Endothelial cell of umbilical vein (primary cell): ENCODE results near the gene SMAD5. TPM values are rescaled to one million over a fixed set of nuclear protein-coding genes. Genes with fewer than 3 reads are reported as not detected.

Experiments used
- BruUV-seq: library from RNA; stranded (reverse); fragments of 400-500 nt; replicated peaks from 2 replicates; lab custom pipeline; 2021; lab: Mats Ljungman, UMichigan
- CTCF ChIA-PET: fragments of 300-600, 350-600 bp; sonication (Branson Sonifier 250); formaldehyde crosslinking; loops from one replicate; lab custom pipeline; 2021; ENCODE audit warnings: antibody characterized with exemption, inconsistent platforms; lab: Charles Lee
- POLR2A ChIA-PET: fragments of 300-600, 350-600 bp; sonication (Branson Sonifier 250); formaldehyde crosslinking; loops from one replicate; lab custom pipeline; 2021; ENCODE audit warnings: antibody characterized with exemption, inconsistent platforms; lab: Charles Lee
- DNase-seq: peaks from one replicate; pipeline ENCODE4 v3.0.0-alpha.2; 2011; ENCODE audit warnings: low read depth, low spot score
- FAIRE-seq: peaks from 2 replicates; lab custom pipeline; 2011; peaks lifted over from hg19 to GRCh38; lab: Jason Lieb, UNC
- H2AFZ ChIP-seq: 2 replicates; pipeline ENCODE4 v1.6.0; 2012; ENCODE audit warnings: low read depth, low read length, control low read depth, inconsistent platforms
- H3K27ac ChIP-seq: 2 replicates; pipeline ENCODE4 v1.5.1; 2011; ENCODE audit warnings: low read depth, mild to moderate bottlenecking, control low read depth, low read length, moderate library complexity; ENCODE audit not compliant: insufficient read depth
- H3K27me3 ChIP-seq, 2 experiments: 2 replicates each; pipeline versions ENCODE4 v1.6.0 to v1.6.1; 2011; ENCODE audit warnings: low read length in 2 of 2, mixed read lengths in 1 of 2; ENCODE audit not compliant: control insufficient read depth in 2 of 2, insufficient read depth in 2 of 2
- H3K36me3 ChIP-seq, 2 experiments: 2 replicates in 1 of 2; 3 replicates in 1 of 2; pipeline ENCODE4 v1.5.1; 2011; ENCODE audit warnings: low read length in 2 of 2, mild to moderate bottlenecking in 1 of 2, moderate library complexity in 1 of 2; ENCODE audit not compliant: control insufficient read depth in 2 of 2, insufficient read depth in 2 of 2; ENCODE audit errors: extremely low read depth in 1 of 2
- H3K4me1 ChIP-seq: 3 replicates; pipeline ENCODE4 v1.5.1; 2011; ENCODE audit warnings: mild to moderate bottlenecking, low read length; ENCODE audit not compliant: control insufficient read depth, insufficient read depth; ENCODE audit errors: extremely low read depth
- H3K4me2 ChIP-seq: 2 replicates; pipeline ENCODE4 v1.6.1; 2011; ENCODE audit warnings: low read length, control low read depth, mixed read lengths; ENCODE audit not compliant: insufficient read depth
- H3K4me3 ChIP-seq, 3 experiments: fragments of 200-600 bp in 1 of 3; sonication (generic), shearing (Covaris generic) in 1 of 3; replicated peaks in 1 of 3; 2 replicates each; pipeline ENCODE4 v1.5.1; 2011 to 2016; ENCODE audit warnings: control low read depth in 3 of 3, low read length in 3 of 3, mild to moderate bottlenecking in 2 of 3, inconsistent platforms in 1 of 3, low read depth in 1 of 3, moderate library complexity in 1 of 3; ENCODE audit not compliant: insufficient read depth in 1 of 3
- H3K79me2 ChIP-seq: 2 replicates; pipeline ENCODE4 v1.6.0; 2012; ENCODE audit warnings: low read length, inconsistent platforms; ENCODE audit not compliant: control insufficient read depth, insufficient read depth
- H3K9ac ChIP-seq: replicated peaks from 2 replicates; pipeline ENCODE3; 2011; ENCODE audit warnings: low read length, control low read depth; ENCODE audit not compliant: insufficient read depth; ENCODE audit errors: extremely low read depth
- H3K9me1 ChIP-seq: replicated peaks from 3 replicates; pipeline ENCODE4 v1.6.0; 2011; ENCODE audit warnings: mild to moderate bottlenecking, low read length; ENCODE audit not compliant: control insufficient read depth, insufficient read depth; ENCODE audit errors: extremely low read depth
- H3K9me3 ChIP-seq: replicated peaks from 2 replicates; pipeline ENCODE4 v1.5.1; 2012; ENCODE audit warnings: low read length, inconsistent platforms; ENCODE audit not compliant: control insufficient read depth, insufficient read depth
- H4K20me1 ChIP-seq: replicated peaks from 2 replicates; pipeline ENCODE3; 2011; ENCODE audit warnings: mild to moderate bottlenecking, low read length; ENCODE audit not compliant: control insufficient read depth, insufficient read depth; ENCODE audit errors: extremely low read depth
- EZH2 ChIP-seq: IDR thresholded peaks from 2 replicates; pipeline ENCODE4 v1.6.1; 2012; ENCODE audit warnings: borderline replicate concordance, low read depth, mild to moderate bottlenecking, moderate library complexity, low read length, inconsistent platforms; ENCODE audit not compliant: severe bottlenecking
- FOS ChIP-seq: IDR thresholded peaks from 2 replicates; pipeline ENCODE4 v1.6.1; 2011; ENCODE audit warnings: mild to moderate bottlenecking, low read length, moderate library complexity, borderline replicate concordance; ENCODE audit not compliant: insufficient read depth
- GATA2 ChIP-seq: IDR thresholded peaks from 2 replicates; pipeline ENCODE4 v1.7.0; 2011; ENCODE audit warnings: low read depth, mild to moderate bottlenecking, moderate library complexity, mixed read lengths, low read length; ENCODE audit not compliant: insufficient read length, insufficient read depth
- JUN ChIP-seq: IDR thresholded peaks from 2 replicates; pipeline ENCODE4 v1.6.1; 2011; ENCODE audit warnings: borderline replicate concordance, low read depth; ENCODE audit not compliant: insufficient read length, insufficient read depth
- MYC ChIP-seq: IDR thresholded peaks from one replicate; pipeline ENCODE4 v1.6.1; 2011; ENCODE audit warnings: mild to moderate bottlenecking, low read depth, low read length
- POLR2A ChIP-seq: IDR thresholded peaks from 2 replicates; pipeline ENCODE4 v1.6.1; 2012; ENCODE audit warnings: low read depth, mild to moderate bottlenecking, control low read depth, low read length
- POLR2AphosphoS5 ChIP-seq: IDR thresholded peaks from 2 replicates; pipeline ENCODE4 v1.6.1; 2012; ENCODE audit warnings: low read depth, mild to moderate bottlenecking, control low read depth, low read length, moderate library complexity; ENCODE audit not compliant: insufficient read depth
- dilution Hi-C: fragments of 300-500 bp; cut with MboI; formaldehyde crosslinking; loops from one replicate; pipeline ENCODE4 v1.15.0; 2019; ENCODE audit warnings: low sequenced_read_pairs; ENCODE audit not compliant: extremely low pct_ligation_motif_present
- intact Hi-C: fragments of 100-400 bp; cut with micrococcal nuclease; formaldehyde crosslinking; loops from one replicate; pipeline ENCODE4 v1.10.0; 2022
- polyA plus RNA-seq, 4 experiments: library from polyadenylated mRNA; depleted of rRNA in 3 of 4; stranded (reverse) in 3 of 4; unstranded in 1 of 4; fragments of >200 nt; gene quantifications; 2 replicates each; pipeline versions ENCODE4 v1.2.1 to v1.2.3, GENCODE V29; 2011 to 2012; ENCODE audit warnings: missing spikeins in 1 of 4
- total RNA-seq: library from RNA; stranded (reverse); gene quantifications from 2 replicates; pipeline ENCODE4 v1.2.3, GENCODE V29; 2021
- TF ChIP-seq, protein P1 (sequence below): IDR thresholded peaks from 2 replicates; pipeline ENCODE4 v1.6.1; 2011; ENCODE audit not compliant: insufficient read depth, insufficient read length
- TF ChIP-seq, protein P2 (sequence below), 2 donors: IDR thresholded peaks; 1 replicate in 1 of 2; 2 replicates in 1 of 2; pipeline ENCODE4 v1.5.1; 2011; ENCODE audit warnings: low read length in 2 of 2, mild to moderate bottlenecking in 2 of 2, moderate library complexity in 2 of 2, control low read depth in 1 of 2, inconsistent platforms in 1 of 2, low read depth in 1 of 2; ENCODE audit not compliant: insufficient read depth in 1 of 2; ENCODE audit errors: extremely low read depth in 1 of 2

Gene SMAD5
- total and polyA plus RNA-seq, 2 donors (not counting 3 experiments of a cell fraction or from before 2014, with no cell fraction given), result 26.0 to 66.0 TPM

DNA sequence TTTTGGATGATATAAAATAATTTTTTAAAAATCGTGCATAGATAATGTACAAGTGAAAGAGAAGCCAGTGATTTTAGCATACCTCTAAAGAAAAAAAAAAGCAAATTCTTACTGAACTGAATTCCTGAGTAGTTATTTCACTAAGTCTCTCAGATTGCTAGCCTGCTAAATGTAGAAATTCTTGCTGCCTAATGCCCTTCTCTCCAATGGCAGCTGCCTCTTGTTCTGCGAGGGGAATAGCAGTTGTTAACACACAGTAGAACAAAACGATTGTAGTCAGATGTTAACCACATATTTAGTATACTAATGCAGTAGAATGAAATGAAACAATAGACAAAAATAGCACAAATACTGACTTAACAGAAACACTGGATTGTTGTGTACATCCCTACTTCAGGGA is 26.8 kb downstream of the SMAD5 start:
- intact Hi-C loops, result loop anchor here (2.0 kb wide), 1 partner anchor 17 kb away; no protein-coding TSS in a partner anchor
- POLR2A ChIA-PET, result no interaction called here
- BruUV-seq, result no TSS peak
- dilution Hi-C loops, result no loop called here
- TF ChIP-seq, protein P1, sequence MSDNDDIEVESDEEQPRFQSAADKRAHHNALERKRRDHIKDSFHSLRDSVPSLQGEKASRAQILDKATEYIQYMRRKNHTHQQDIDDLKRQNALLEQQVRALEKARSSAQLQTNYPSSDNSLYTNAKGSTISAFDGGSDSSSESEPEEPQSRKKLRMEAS, result no peak
- TF ChIP-seq, protein P2, sequence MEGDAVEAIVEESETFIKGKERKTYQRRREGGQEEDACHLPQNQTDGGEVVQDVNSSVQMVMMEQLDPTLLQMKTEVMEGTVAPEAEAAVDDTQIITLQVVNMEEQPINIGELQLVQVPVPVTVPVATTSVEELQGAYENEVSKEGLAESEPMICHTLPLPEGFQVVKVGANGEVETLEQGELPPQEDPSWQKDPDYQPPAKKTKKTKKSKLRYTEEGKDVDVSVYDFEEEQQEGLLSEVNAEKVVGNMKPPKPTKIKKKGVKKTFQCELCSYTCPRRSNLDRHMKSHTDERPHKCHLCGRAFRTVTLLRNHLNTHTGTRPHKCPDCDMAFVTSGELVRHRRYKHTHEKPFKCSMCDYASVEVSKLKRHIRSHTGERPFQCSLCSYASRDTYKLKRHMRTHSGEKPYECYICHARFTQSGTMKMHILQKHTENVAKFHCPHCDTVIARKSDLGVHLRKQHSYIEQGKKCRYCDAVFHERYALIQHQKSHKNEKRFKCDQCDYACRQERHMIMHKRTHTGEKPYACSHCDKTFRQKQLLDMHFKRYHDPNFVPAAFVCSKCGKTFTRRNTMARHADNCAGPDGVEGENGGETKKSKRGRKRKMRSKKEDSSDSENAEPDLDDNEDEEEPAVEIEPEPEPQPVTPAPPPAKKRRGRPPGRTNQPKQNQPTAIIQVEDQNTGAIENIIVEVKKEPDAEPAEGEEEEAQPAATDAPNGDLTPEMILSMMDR (IDR thresholded peaks at IDR 0.05; ENCODE audit: extremely low read depth in 1 of 2, insufficient read depth in 1 of 2, low read depth in 1 of 2, low read length in 2 of 2), result no peak
- no peak for TF ChIP-seq GATA2
- no peak for TF ChIP-seq MYC
- no peak for TF ChIP-seq POLR2AphosphoS5
- no peak for TF ChIP-seq JUN
- TF ChIP-seq EZH2, result no peak
- no peak for TF ChIP-seq FOS
- TF ChIP-seq POLR2A, result no peak
- H3K9ac ChIP-seq, result no peak overlapping the region
- peaks cover 2% of the 10 kb centered on the region for H4K20me1 ChIP-seq
- DNase-seq, result no peak
- FAIRE-seq, result no peak
- no peak overlapping the region for H3K4me3 ChIP-seq
- H3K36me3 ChIP-seq, result peaks cover 7 to 9% of the 10 kb centered on the region in 2 experiments
- H3K9me3 ChIP-seq, result no peaks in the 10 kb centered on the region
- H3K9me1 ChIP-seq, result no peaks in the 10 kb centered on the region
- no peak overlapping the region for H3K27ac ChIP-seq
- CTCF ChIA-PET, result no interaction called here
- no peaks in the 10 kb centered on the region for H3K4me1 ChIP-seq
- no peaks in the 10 kb centered on the region for H3K27me3 ChIP-seq
- no peak overlapping the region for H2AFZ ChIP-seq
- no peak overlapping the region for H3K4me2 ChIP-seq
- H3K79me2 ChIP-seq, result peaks cover 41% of the 10 kb centered on the region
